Brain microvascular endothelial cell (primary cell): ENCODE measurements around the gene CFAP74.
A peak's percentile ranks its signal among the peaks of the same experiment; 100 is the strongest.

ENCODE experiments used
- DNase-seq: peaks from one replicate; pipeline ENCODE4 v3.0.0-alpha.2; 2020
- H3K27ac ChIP-seq: fragments of 250-450 bp; sonication (Bioruptor Pico); 2 replicates; pipeline ENCODE4 v1.5.1; 2020; ENCODE audit warnings: mild to moderate bottlenecking, moderate library complexity
- H3K27me3 ChIP-seq: fragments of 250-450 bp; sonication (Bioruptor Pico); replicated peaks from 2 replicates; pipeline ENCODE4 v1.5.1; 2020; ENCODE audit warnings: mild to moderate bottlenecking
- H3K36me3 ChIP-seq: fragments of 250-450 bp; sonication (Bioruptor Pico); replicated peaks from 2 replicates; pipeline ENCODE4 v1.5.1; 2020; ENCODE audit warnings: mild to moderate bottlenecking
- H3K4me3 ChIP-seq: 2 replicates; pipeline ENCODE4 v1.5.1; 2011; ENCODE audit warnings: low read depth, mild to moderate bottlenecking, control low read depth, low read length, moderate library complexity
- in situ Hi-C: cut with HindIII; loops from 2 replicates; pipeline ENCODE4 v1.10.0; 2017; ENCODE audit warnings: low sequenced_read_pairs, low pct_ligation_motif_present
- TF ChIP-seq, protein P1 (sequence below): IDR thresholded peaks from 2 replicates; pipeline ENCODE4 v1.5.1; 2011; ENCODE audit warnings: low read depth, mild to moderate bottlenecking, moderate library complexity, low read length, control low read depth, inconsistent platforms; ENCODE audit errors: missing control alignments

Gene CFAP74

DNA sequence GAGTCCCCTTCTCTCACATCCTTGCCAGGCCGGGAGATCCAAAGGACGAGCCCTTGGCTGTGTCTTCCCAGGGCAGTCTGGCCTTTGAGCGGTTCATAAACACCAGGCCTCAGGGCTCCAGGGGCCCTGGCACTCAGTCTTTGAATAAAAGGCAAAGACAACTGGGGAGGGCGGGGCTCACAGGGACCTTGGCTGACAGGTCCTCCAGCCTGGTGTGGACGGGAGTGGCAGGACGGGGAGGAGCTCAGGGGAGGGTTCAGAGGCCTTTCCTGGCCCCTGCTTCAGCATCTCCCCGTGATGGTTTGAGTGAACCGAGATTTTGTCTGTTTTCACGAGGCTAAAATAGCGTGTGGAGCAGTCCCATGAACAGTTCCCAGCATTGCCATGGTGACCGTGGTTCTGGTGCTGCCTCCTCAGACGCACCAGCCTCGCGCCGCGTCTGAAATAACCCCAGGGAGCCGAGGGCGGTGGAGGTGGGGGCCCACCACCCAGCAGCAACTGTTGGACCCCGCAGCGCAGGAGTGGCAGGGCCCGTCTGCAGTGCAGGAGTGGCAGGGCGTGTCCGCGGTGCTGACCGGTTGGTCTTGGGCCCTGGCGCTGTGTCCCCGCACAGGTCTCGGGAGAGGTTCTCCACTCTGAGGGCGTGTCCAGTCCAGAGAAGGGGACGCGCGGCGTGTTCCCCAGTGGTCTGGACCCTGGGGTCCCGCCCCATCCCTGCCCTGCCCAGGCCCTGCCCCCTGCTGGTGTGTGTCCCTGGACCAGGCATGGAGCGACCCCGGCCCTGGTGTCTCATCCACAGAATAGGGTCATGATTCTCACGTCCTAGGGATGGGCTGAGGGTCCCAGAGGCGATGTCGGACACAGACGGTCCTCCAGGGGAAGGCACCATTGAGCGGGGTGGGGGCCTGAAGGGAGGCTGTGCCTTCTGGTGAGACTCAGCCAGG is 39.5 kb upstream of the CFAP74 start:
- Histone ChIP-seq H3K27me3 (peaks cover 5% of the 10 kb centered on the region), H3K4me3 (no peak overlapping the region), H3K27ac (no peak overlapping the region), H3K36me3 (no peaks in the 10 kb centered on the region)
- TF ChIP-seq, protein P1, sequence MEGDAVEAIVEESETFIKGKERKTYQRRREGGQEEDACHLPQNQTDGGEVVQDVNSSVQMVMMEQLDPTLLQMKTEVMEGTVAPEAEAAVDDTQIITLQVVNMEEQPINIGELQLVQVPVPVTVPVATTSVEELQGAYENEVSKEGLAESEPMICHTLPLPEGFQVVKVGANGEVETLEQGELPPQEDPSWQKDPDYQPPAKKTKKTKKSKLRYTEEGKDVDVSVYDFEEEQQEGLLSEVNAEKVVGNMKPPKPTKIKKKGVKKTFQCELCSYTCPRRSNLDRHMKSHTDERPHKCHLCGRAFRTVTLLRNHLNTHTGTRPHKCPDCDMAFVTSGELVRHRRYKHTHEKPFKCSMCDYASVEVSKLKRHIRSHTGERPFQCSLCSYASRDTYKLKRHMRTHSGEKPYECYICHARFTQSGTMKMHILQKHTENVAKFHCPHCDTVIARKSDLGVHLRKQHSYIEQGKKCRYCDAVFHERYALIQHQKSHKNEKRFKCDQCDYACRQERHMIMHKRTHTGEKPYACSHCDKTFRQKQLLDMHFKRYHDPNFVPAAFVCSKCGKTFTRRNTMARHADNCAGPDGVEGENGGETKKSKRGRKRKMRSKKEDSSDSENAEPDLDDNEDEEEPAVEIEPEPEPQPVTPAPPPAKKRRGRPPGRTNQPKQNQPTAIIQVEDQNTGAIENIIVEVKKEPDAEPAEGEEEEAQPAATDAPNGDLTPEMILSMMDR, result peak; percentile 10
- DNase-seq, result no peak
- in situ Hi-C loops, result no loop called here

DNA sequence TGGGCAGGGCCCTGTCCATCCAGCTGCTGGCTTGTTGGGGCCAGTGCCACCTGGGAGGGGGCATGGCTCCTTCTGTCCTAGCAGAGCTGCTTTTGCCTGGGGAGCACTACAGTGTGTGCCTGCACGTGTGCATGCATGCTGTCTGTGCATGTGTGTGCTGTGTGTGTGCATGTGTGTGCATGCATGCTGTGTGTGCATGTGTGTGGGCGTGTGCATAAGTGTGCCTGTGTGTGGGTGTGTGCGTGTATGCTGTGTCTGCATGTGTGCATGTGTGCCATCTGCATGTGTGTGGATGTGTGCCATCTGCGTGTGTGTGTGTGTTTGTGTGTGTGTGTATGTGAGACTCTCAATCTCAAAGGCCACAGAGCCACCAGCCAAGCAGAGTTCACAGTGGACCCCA is 38.3 kb upstream of the CFAP74 start:
- no peak for DNase-seq
- Histone ChIP-seq H3K4me3 (no peak overlapping the region), H3K36me3 (no peaks in the 10 kb centered on the region), H3K27ac (no peak overlapping the region), H3K27me3 (peaks cover 4% of the 10 kb centered on the region)
- TF ChIP-seq, protein P1, result no peak
- in situ Hi-C loops, result no loop called here

DNA sequence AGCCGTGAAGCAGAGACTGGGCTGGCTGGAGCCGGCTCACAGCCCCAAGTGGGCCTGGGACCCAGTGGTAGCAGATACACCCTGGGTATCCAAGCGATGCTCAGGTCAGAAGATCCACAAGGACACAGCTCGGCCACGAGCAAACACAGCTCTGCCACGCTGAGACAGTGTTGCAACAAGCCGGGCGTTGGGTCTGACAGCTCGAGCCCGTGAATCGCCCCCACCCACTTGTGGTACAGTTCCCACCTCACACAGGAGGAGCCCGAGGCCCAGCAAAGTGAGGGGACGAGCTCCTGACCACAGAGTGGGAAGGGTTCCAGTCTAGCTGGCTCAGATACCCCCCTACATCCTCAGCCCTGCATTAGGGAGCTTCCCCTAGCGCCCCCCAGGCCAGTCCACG is 37.7 kb upstream of the CFAP74 start:
- no peak for DNase-seq
- H3K36me3 ChIP-seq, result no peaks in the 10 kb centered on the region
- no peak overlapping the region for H3K27ac ChIP-seq
- H3K4me3 ChIP-seq, result no peak overlapping the region
- peaks cover 4% of the 10 kb centered on the region for H3K27me3 ChIP-seq
- in situ Hi-C loops, result no loop called here
- TF ChIP-seq, protein P1, result no peak

DNA sequence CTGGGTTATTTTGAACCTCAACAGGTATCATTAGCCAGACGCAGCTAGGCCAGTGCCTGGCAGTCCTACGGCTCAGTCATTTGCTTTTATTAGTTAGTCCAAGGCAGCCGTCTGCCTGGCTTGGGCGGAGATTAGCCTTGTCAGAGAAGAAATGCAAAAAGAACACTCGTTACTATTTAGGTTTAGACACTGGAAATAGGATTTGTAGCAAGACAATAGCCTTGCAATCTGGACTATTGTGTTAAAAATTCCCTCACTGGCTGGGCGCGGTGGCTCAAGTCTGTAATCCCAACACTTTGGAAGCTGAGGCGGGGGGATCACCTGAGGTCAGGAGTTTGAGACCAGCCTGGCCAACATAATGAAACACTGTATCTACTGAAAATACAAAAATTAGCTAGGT is 35.7 kb upstream of the CFAP74 start:
- TF ChIP-seq, protein P1, result no peak
- Histone ChIP-seq H3K27me3 (peaks cover 4% of the 10 kb centered on the region), H3K27ac (no peak overlapping the region), H3K4me3 (no peak overlapping the region), H3K36me3 (no peaks in the 10 kb centered on the region)
- in situ Hi-C loops, result no loop called here
- no peak for DNase-seq

DNA sequence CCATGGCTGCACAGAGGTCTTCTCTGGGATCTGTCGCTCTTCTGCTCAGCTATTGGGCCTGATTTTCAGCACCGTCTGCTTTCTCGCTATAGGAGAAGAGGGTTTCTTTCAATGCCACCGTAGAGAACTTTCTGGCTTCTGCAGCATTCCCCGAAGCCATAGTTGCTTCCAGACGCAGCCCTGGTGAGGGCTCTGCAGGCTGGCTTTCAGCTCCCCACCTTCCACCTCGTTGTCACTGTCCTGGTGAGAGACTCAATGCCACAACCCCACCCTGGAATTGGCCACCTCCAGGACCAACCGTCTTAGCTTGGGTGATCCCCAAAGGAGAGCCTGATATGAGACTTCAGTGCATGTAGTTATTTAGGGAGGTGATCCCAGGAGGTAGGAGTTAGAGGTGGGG is 34.6 kb upstream of the CFAP74 start:
- TF ChIP-seq, protein P1, result no peak
- Histone ChIP-seq H3K4me3 (no peak overlapping the region), H3K36me3 (no peaks in the 10 kb centered on the region), H3K27me3 (peaks cover 4% of the 10 kb centered on the region), H3K27ac (no peak overlapping the region)
- no peak for DNase-seq
- in situ Hi-C loops, result no loop called here
